ES-I3 (cell line): ENCODE data around the gene ADAMTS14.
"Not testable (repeated sequence)": the region's sequence is repeated elsewhere in the genome, so short reads cannot be mapped to it uniquely, and the experiment has no call there.

ENCODE experiments used
- H3K36me3 ChIP-seq: 2 replicates; pipeline ENCODE4 v1.6.1; 2013; ENCODE audit warnings: mild to moderate bottlenecking, low read length, control low read depth, moderate library complexity; ENCODE audit not compliant: insufficient read depth
- H3K4me1 ChIP-seq: 2 replicates; pipeline ENCODE4 v1.6.1; 2013; ENCODE audit warnings: mild to moderate bottlenecking, control low read depth, low read length; ENCODE audit not compliant: insufficient read depth
- H3K9ac ChIP-seq: 2 replicates; pipeline ENCODE4 v1.6.1; 2013; ENCODE audit warnings: low read depth, mild to moderate bottlenecking, low read length, moderate library complexity
- H3K9me3 ChIP-seq: 2 replicates; pipeline ENCODE4 v1.6.1; 2013; ENCODE audit warnings: mild to moderate bottlenecking, low read length, moderate library complexity; ENCODE audit not compliant: control insufficient read depth, insufficient read depth

The ADAMTS14 gene

DNA sequence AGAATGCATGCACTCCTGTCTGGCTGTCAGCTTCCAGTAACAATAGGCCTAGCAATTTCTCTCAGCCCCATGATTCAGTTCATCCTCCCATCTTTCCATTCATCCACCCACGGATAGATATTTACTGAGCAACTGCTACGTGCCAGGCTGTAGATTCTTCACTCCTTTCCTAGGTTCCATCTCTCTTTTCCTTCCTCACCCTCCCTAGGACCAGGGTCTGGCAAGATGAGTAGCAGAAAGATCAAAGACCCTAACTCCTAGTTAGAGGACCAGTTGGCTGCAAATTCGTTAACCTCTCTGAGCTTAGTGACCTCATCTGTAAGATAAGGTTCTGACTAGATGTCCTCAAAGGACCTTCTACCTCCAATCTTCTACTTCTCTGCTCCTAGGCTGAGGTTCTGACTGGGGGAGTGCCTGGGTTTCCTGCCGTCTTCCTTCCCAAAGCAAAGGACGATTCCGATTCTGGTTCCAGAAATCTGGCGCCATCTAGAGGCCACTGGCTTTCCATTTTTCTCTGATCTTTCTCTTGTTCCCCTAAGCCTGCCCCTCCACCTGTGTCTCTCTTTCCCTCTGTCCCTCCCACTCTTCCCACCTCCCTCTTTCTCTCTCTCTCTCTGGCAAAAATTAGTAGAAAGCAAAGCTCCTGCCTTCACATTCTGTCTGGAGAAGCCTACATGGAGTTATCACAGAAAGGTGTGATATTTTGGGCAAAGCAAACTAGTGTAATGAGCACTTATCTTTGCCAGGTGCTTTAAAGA is 86.6 kb downstream of the ADAMTS14 start:
- peaks cover 20% of the 10 kb centered on the region; the same call in 1 of the 2 replicates for H3K4me1 ChIP-seq
- H3K9ac ChIP-seq = no peak overlapping the region
- no peaks in the 10 kb centered on the region for H3K36me3 ChIP-seq
- H3K9me3 ChIP-seq = no peaks in the 10 kb centered on the region

DNA sequence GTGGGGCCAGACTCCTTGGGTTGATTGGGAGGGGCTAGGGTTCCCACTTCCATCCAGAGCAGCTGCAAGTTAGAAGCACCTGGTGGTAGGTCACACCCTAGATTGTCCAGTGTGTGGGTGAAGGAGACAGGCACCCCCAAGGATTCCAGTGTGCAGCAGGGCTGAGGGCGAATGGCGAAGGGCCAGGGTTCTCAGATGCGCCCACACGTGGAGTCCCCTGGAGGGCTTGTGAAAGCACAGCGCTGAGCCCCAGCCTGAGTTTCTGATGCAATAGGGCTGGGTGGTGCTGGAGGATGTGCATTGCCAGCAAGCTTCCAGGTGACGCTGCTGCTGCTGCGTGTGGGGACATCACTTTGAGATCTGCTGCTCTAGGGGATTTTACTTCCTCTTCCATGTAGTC is 87.5 kb downstream of the ADAMTS14 start:
- peaks cover 17% of the 10 kb centered on the region; the same call in 1 of the 2 replicates for H3K4me1 ChIP-seq
- no peak overlapping the region for H3K9ac ChIP-seq
- H3K36me3 ChIP-seq = no peaks in the 10 kb centered on the region
- H3K9me3 ChIP-seq = no peaks in the 10 kb centered on the region

- Histone ChIP-seq H3K9ac (no peak overlapping the region), H3K36me3 (no peaks in the 10 kb centered on the region), H3K4me1 (peaks cover 17% of the 10 kb centered on the region; the same call in 1 of the 2 replicates), H3K9me3 (no peaks in the 10 kb centered on the region)
These were observed 88.0 kb downstream of the ADAMTS14 start for GRCh38 chr10:70760271-70760787.

DNA sequence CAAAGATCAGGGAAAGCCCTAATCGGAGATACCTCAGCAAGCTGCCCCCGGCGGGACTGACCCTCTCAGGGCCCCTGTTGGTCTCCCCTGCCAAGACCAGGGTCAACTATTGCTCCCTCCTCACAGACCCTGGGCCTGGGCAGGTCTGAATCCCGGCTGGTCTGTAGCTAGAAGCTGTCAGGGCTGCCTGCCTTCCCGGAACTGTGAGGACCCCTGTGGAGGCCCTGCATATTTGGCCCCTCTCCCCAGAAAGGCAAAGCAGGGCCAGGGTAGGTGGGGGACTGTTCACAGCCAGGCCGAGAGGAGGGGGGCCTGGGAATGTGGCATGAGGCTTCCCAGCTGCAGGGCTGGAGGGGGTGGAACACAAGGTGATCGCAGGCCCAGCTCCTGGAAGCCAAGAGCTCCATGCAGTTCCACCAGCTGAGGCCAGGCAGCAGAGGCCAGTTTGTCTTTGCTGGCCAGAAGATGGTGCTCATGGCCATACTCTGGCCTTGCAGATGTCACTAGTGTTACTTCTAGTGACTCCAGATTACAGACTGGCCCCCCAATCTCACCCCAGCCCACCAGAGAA is 88.8 kb downstream of the ADAMTS14 start:
- no peak overlapping the region for H3K9ac ChIP-seq

DNA sequence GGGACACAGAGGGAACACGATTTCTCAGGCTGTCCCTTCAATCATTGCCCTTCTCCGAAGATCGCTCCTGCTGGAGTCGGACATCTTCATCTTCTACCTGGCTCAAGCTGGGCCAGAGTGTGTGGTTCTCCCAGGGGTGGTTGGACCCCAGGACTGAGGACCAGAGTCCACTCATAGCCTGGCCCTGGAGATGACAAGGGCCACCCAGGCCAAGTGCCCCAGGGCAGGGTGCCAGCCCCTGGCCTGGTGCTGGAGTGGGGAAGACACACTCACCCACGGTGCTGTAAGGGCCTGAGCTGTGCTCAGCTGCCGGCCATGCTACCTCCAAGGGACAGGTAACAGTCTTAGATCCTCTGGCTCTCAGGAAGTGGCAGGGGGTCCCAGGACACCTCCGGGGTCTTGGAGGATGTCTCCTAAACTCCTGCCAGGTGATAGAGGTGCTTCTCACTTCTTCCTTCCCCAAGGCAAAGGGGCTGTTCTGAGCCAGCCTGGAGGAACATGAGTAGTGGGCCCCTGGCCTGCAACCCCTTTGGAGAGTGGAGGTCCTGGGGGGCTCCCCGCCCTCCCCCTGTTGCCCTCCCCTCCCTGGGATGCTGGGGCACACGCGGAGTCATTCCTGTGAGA is 89.5 kb downstream of the ADAMTS14 start:
- peaks cover 17% of the 10 kb centered on the region; the same call in 1 of the 2 replicates for H3K4me1 ChIP-seq
- peaks cover 3% of the 10 kb centered on the region; the same call in 1 of the 2 replicates for H3K9me3 ChIP-seq
- no peak overlapping the region for H3K9ac ChIP-seq

More for the DNA sequence above, 88.8 kb downstream of the ADAMTS14 start:
- 0 out of 2 replicates have a peak, but pooled peaks cover 3% of the 10 kb centered on the region for H3K9me3 ChIP-seq
- H3K4me1 ChIP-seq = peaks cover 17% of the 10 kb centered on the region; the same call in 1 of the 2 replicates
- H3K36me3 ChIP-seq = no peaks in the 10 kb centered on the region

DNA sequence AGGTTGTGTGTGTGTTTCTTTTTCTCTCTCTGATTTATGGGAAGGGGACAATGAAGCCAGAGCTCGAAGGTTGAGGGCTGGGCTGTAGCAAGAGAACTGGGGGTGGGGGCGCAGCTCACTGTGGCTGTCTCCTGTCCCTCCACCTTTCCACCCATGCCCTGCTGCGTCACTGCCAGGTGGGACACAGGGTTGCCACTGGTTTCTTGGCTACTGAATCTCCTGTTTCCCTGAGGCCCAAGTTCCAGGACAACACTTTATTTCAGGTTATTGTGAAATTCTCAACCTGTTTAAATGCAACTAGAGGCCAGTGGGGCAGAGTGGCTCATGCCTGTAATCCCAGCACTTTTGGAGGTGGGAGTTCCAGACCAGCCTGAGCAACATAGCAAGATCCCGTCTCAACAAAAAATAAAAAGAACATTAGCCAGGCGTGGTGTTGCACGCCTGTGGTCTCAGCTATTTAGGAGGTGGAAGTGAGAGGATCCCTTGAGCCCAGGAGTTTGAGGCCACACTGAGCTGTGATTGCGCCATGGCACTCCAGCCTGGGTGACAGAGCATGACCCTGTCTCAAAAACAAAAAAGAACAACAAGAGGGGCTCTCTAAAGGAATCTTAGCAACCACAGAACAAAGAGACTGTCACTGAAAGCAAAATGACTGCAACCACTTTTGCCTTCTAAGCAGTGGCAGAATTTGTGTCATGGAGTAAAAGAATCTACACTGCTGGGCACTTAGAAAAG is 90.3 kb downstream of the ADAMTS14 start:
- peaks cover 17% of the 10 kb centered on the region; the same call in 1 of the 2 replicates for H3K4me1 ChIP-seq
- H3K36me3 ChIP-seq = no peaks in the 10 kb centered on the region
- peaks cover 3% of the 10 kb centered on the region; the same call in 1 of the 2 replicates for H3K9me3 ChIP-seq
- no peak overlapping the region for H3K9ac ChIP-seq

More for the DNA sequence above, 89.5 kb downstream of the ADAMTS14 start:
- no peaks in the 10 kb centered on the region for H3K36me3 ChIP-seq

DNA sequence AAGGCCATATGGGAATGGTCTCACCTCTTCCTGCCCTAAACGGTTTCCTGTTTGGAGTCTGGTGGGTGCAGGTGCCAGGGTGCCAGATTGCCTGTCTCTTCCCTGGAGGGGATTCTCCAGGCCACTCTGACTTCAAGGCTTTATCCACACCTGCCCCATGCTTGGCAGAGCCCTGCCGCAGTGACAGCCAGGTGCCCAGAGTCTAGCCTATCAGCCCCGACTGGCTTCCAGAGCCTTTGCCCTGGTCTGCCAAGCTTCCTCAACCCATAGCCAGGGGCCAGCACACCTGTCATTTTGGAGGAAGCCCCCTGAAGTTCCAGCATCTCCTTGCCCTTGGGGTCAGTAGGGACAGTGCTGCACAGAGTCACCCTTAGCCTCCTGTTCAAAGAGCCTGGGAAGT is 91.3 kb downstream of the ADAMTS14 start:
- Histone ChIP-seq H3K4me1 (peaks cover 17% of the 10 kb centered on the region; the same call in 1 of the 2 replicates), H3K36me3 (no peaks in the 10 kb centered on the region), H3K9me3 (peaks cover 3% of the 10 kb centered on the region; the same call in 1 of the 2 replicates), H3K9ac (no peak overlapping the region)

DNA sequence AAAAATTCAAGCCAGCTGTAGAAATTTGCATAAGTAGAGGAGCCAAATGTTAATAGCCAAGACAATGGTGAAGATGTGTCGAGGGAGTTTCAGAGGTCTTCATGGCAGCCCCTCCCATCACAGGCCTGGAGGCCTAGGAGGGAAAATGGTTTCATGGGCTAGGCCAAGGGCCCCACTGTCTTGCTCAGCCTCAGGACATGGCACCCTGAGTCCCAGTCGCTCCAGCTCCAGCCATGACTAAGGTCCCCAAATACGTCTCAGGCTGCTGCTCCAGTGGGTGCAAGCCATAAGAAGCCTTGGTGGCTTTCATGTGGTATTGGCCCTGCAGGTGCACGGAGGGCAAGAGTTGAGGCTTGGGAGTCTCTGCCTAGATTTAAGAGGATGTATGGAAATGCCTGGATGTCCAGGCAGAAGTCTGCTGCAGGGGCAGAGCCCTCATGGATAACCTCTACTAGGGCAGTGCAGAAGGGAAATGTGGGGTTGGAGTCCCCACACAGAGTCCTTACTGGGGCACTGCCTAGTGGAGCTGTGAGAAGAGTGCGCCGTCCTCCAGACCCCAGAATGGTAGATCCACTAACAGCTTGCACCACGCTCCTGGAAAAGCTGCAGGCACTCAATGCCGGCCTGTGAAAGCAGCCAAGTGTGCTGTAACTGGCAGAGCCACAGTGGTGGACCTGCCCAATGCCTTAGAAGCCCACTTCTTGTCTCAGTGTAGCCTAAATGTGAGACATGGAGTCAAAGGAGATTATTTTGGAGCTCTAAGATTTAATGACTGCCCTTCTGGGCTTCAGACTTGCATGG is 93.7 kb downstream of the ADAMTS14 start:
- H3K36me3 ChIP-seq = no peaks in the 10 kb centered on the region
- H3K4me1 ChIP-seq = peaks cover 6% of the 10 kb centered on the region; the same call in 1 of the 2 replicates
- peaks cover 3% of the 10 kb centered on the region; the same call in 1 of the 2 replicates for H3K9me3 ChIP-seq
- no peak overlapping the region for H3K9ac ChIP-seq

GRCh38 chr10:70768026-70768685 is 95.8 kb downstream of the ADAMTS14 start:
- not testable (repeated sequence) for H3K4me1 ChIP-seq, H3K36me3 ChIP-seq, H3K9me3 ChIP-seq, H3K9ac ChIP-seq

DNA sequence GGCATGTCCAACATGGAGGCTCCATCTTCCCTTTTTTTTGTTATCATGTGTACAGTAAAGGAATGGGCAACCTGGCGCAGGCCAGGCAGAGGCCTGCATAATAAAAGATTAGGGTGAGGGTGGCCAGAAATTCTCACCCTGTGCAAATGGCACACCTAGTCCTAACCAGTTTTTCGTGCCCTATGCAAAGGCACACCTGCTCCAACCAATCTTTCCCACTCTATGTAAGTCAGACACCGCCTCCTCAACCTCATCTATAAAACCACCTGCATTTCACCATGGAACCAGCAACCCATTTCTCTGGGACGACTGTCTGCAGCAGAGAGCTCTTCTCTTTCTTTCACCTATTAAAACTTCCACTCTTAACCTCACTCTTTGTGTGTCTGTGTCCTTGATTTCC is 96.8 kb downstream of the ADAMTS14 start:
- Histone ChIP-seq H3K36me3 (no peaks in the 10 kb centered on the region), H3K9ac (no peak overlapping the region), H3K4me1 (no peaks in the 10 kb centered on the region), H3K9me3 (peaks cover 3% of the 10 kb centered on the region; the same call in 1 of the 2 replicates)

GRCh38 chr10:70770001-70770400 is 97.7 kb downstream of the ADAMTS14 start:
- Histone ChIP-seq H3K4me1 (no peaks in the 10 kb centered on the region), H3K36me3 (no peaks in the 10 kb centered on the region), H3K9ac (no peak overlapping the region), H3K9me3 (peaks cover 3% of the 10 kb centered on the region; the same call in 1 of the 2 replicates)

- H3K9me3 ChIP-seq, H3K9ac ChIP-seq, H3K4me1 ChIP-seq, H3K36me3 ChIP-seq: not testable (repeated sequence)
These were observed 98.2 kb downstream of the ADAMTS14 start for GRCh38 chr10:70770516-70770915.
